Kidney (tissue), 14 donors: ENCODE data around the gene RGL1. TPM values are rescaled to one million over a fixed set of nuclear protein-coding genes. Genes with fewer than 3 reads are reported as not detected.
A peak's percentile ranks its signal among the peaks of the same experiment; 100 is the strongest.
"Not testable (repeated sequence)": the region's sequence is repeated elsewhere in the genome, so short reads cannot be mapped to it uniquely, and the experiment has no call there.

Experiments used
- DNase-seq, 5 donors: peaks; one replicate each; pipeline ENCODE4 v3.0.0-alpha.2; 2013 to 2020
- FAIRE-seq: peaks from 2 replicates; lab custom pipeline; 2012; peaks lifted over from hg19 to GRCh38; lab: Jason Lieb, UNC
- H3K27ac ChIP-seq, 2 donors: one replicate each; pipeline ENCODE4 v1.7.0; 2013; ENCODE audit warnings: low read depth in 2 of 2, low read length in 2 of 2, inconsistent platforms in 1 of 2
- H3K27me3 ChIP-seq: one replicate; pipeline ENCODE4 v1.7.1; 2013; ENCODE audit warnings: low read length, inconsistent platforms; ENCODE audit not compliant: control insufficient read depth, insufficient read depth
- H3K36me3 ChIP-seq, 3 donors: one replicate each; pipeline versions ENCODE4 v1.7.0 to v1.7.1; 2013; ENCODE audit warnings: low read length in 3 of 3, control low read depth in 1 of 3, inconsistent platforms in 1 of 3; ENCODE audit not compliant: insufficient read depth in 3 of 3, control insufficient read depth in 2 of 3
- H3K4me1 ChIP-seq, 3 donors: one replicate each; pipeline versions ENCODE4 v1.7.0 to v1.7.1; 2013; ENCODE audit warnings: low read length in 3 of 3, inconsistent platforms in 1 of 3, low read depth in 1 of 3; ENCODE audit not compliant: control insufficient read depth in 2 of 3, insufficient read depth in 2 of 3
- H3K4me3 ChIP-seq, 3 donors: one replicate each; pipeline versions ENCODE4 v1.7.0 to v1.8.1; 2013; ENCODE audit warnings: low read length in 3 of 3, control low read depth in 1 of 3, inconsistent platforms in 1 of 3
- H3K9ac ChIP-seq, 3 donors: one replicate each; pipeline versions ENCODE4 v1.7.0 to v1.7.1; 2013; ENCODE audit warnings: low read length in 3 of 3, control low read depth in 1 of 3, inconsistent platforms in 1 of 3
- H3K9me3 ChIP-seq, 3 donors: one replicate each; pipeline versions ENCODE4 v1.7.0 to v1.7.1; 2013; ENCODE audit warnings: low read length in 3 of 3, control low read depth in 1 of 3, inconsistent platforms in 1 of 3; ENCODE audit not compliant: control insufficient read depth in 2 of 3, insufficient read depth in 1 of 3
- CTCF ChIP-seq: IDR thresholded peaks from 3 replicates; pipeline ENCODE4 v1.5.1; 2012; ENCODE audit warnings: mild to moderate bottlenecking, moderate library complexity, borderline replicate concordance; ENCODE audit not compliant: insufficient read depth; ENCODE audit errors: extremely low read depth
- intact Hi-C: fragments of 100-400 bp; cut with DNase I; formaldehyde crosslinking; loops from one replicate; pipeline ENCODE4 v1.11.1; 2022
- polyA plus RNA-seq: library from polyadenylated mRNA; stranded (reverse); fragments of 350-450 nt; fragmentation: Illumina TruSeq; extraction: RNeasy Lipid Tissue Mini Kit (QIAGEN cat#74804); gene quantifications from one replicate; pipeline ENCODE4 v1.2.3, GENCODE V29; 2014; ENCODE audit warnings: low read depth, low replicate concordance; ENCODE audit not compliant: insufficient read depth
- total RNA-seq: library from RNA; stranded (reverse); fragmentation: NEBNext Ultra II Directional; extraction: Animal tissue kit (Norgen Biotek cat#: 25700); gene quantifications from one replicate; pipeline ENCODE4 v1.2.1, GENCODE V29; 2021
- donor health status: control.
- donor health status: control.
- donor health status: control.
- donor health status: control.
- donor health status: control.
- donor health status: DM: yes; HTN: yes; CAD: no.
- donor health status: Normal renal cell carcinoma (clear cell type).

Gene RGL1
- total and polyA plus RNA-seq, 2 donors from 2014 or later = 17.3 to 30.7 TPM

DNA sequence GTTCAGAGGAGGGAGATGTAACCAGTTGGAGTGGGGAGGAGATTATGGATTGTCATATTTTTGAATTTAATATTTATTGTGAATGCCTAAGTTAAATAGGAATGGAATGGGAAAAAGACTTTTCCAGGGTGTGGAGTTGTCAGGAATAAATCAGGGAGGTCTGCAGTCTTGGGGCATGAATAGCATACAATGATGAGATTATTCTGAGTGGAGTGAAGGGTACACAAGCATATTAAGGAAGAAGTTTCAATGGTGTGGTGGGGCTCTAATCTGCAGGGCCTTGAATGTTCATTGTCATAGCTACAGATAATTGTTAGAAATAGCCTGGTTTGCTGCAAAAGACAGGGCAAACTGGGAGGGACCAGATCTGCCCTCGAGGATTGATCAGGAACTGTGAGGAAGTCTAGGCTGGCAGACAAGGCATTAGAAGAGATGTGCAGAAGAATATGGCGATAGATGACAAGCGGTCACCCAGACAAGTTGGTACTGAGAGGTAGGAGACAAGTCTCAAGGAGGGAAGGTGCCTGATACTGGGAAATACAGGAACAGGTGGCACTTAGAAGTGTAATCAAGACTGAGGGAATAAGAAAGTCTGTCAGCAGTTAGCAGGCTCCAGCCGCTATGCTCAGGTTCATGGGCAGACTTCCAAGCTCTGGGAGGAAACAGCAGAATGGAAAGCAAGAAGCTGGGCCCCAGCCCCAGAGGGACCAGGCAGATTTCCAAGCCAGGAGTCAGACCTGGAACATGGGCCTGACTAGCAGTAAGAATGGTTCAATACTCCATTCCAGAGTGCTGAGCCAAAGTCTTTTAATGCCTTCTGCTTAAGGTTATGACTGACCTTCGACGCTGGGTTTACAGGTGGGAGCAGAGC lies 20.9 kb upstream of the RGL1 start:
- no peaks in the 10 kb centered on the region for H3K36me3 ChIP-seq
- H3K4me3 ChIP-seq = no peak overlapping the region
- H3K4me1 ChIP-seq = no peaks in the 10 kb centered on the region
- no peak for TF ChIP-seq CTCF
- no peaks in the 10 kb centered on the region for H3K9me3 ChIP-seq
- no peak for FAIRE-seq
- no peaks in the 10 kb centered on the region for H3K27me3 ChIP-seq
- no peak overlapping the region for H3K27ac ChIP-seq
- intact Hi-C loops = no loop called here
- peak in 3 of 5 donors; percentile 41 to 84 (median 67) for DNase-seq
- no peak overlapping the region for H3K9ac ChIP-seq

DNA sequence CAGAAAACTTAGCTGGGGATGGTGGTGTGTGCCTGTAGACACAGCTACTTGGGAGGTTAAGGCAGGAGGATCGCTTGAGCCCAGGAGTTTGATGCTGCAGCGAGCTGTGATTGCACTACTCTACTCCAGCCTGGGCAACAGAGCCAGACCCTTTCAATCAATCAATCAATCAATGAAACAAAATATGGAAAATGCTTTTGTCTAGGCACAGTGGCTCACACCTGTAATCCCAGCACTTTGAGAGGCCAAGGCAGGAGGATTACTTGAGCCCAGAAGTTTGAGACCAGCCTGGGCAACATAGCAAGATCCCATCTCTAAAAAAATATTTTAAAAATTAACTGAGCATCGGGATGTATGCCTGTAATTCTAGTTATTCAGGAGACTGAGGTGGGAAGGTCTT lies 19.0 kb upstream of the RGL1 start:
- H3K4me3 ChIP-seq, intact Hi-C loops, H3K36me3 ChIP-seq, H3K27me3 ChIP-seq, H3K4me1 ChIP-seq, DNase-seq, H3K9me3 ChIP-seq, FAIRE-seq, H3K9ac ChIP-seq, H3K27ac ChIP-seq: not testable (repeated sequence)

GRCh38 chr1:183787704-183788103 lies 17.2 kb upstream of the RGL1 start:
- DNase-seq (no peak), FAIRE-seq (no peak)
- intact Hi-C loops = no loop called here
- no peaks in the 10 kb centered on the region for H3K4me1 ChIP-seq
- H3K9me3 ChIP-seq = no peaks in the 10 kb centered on the region
- TF ChIP-seq CTCF = no peak
- no peaks in the 10 kb centered on the region for H3K27me3 ChIP-seq
- no peaks in the 10 kb centered on the region for H3K36me3 ChIP-seq
- no peak overlapping the region for H3K4me3 ChIP-seq
- H3K27ac ChIP-seq = no peak overlapping the region
- no peak overlapping the region for H3K9ac ChIP-seq

DNA sequence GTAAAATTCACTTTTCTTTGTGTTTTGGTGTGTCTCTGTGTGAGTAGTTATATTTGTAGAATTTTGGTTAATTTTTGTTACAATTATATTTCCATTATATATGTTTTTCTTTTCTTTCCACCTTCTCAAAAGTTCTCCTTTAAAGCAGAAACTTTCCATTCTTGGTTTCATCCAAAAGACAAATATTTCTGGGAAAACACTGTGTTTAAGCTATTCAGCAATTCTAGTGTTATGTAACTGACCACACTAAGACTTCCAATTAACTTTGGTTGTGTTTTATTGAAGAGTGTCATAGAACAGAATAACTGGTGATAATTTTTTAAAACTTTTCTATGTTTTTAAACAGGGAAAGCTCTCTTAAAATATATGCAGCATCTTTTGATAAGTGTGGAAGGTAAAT lies 13.6 kb upstream of the RGL1 start:
- no peaks in the 10 kb centered on the region for H3K9me3 ChIP-seq
- no peak for DNase-seq
- no peaks in the 10 kb centered on the region for H3K4me1 ChIP-seq
- H3K36me3 ChIP-seq = no peaks in the 10 kb centered on the region
- intact Hi-C loops = no loop called here
- no peak for TF ChIP-seq CTCF
- no peak overlapping the region for H3K9ac ChIP-seq
- H3K27me3 ChIP-seq = no peaks in the 10 kb centered on the region
- H3K4me3 ChIP-seq = no peak overlapping the region
- peak; percentile 55 for FAIRE-seq
- no peak overlapping the region for H3K27ac ChIP-seq
